ENCODE measurements around the gene MYL7.
"Not testable (repeated sequence)": the region's sequence is repeated elsewhere in the genome, so short reads cannot be mapped to it uniquely, and the experiment has no call there.

MYL7 gene

DNA sequence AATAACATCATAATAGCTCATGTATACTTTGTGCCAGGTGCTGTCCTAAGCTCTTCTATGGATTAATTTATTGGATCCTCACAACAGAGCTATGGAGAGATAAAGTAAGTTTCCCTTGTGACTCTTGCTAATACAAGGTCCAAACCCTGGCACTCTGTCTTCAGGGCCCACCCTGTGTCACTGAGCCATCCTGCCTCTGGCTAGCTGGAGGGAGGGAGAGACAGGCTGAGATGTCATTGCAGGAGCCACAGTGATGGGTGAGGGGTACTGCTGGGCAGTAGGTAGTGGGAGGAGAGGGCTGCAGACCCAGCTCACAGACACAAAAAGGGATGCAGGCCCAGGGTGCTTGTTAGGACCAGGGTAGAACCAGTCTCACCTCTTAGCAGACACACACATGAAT lies 31.2 kb upstream of the MYL7 start:
- DNase-seq, result no peak

DNA sequence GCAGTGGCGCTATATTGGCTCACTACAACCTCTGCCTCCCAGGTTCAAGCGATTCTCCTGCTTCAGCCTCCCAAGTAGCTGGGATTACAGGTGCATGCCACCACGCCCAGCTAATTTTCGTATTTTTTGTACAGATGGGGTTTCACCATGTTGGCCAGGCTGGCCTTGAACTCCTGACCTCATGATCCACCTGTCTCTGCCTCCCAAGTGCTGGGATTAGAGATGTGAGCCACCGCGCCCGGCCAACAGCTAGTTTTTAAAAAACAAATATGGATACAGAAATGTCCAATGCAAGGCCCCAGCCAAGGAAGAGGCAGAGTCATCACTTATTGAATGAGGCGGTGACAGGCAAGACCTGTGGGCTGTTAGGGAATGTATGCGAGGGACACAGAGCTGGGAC lies 30.8 kb upstream of the MYL7 start:
- DNase-seq, result not testable (repeated sequence)

GRCh38 chr7:44167920-44168319 lies 26.8 kb upstream of the MYL7 start:
- no peak for DNase-seq

GRCh38 chr7:44163591-44163990 lies 22.5 kb upstream of the MYL7 start:
- no peak for DNase-seq

- no peak for DNase-seq
Observed at GRCh38 chr7:44162785-44163395, 21.8 kb upstream of the MYL7 start.

DNA sequence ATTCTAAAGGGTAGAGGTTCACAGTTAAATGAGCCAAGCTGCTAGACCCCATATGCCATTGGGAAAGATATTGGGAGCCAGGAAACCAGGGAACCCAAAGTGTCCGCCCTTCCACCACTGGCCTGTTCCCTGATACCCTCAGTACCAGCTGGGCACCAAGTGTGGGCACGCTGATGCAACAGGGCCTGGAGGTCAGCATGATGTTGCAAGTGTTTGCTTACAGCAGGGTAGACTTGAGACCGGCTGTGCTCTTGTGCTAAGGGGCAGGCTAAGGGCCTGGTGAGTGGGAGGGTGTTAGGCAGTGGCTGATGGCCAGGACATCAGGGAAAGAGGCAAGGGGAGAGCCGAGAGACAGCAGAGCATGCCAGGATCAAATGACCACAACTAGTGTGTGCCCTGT lies 21.0 kb upstream of the MYL7 start:
- no peak for DNase-seq

DNA sequence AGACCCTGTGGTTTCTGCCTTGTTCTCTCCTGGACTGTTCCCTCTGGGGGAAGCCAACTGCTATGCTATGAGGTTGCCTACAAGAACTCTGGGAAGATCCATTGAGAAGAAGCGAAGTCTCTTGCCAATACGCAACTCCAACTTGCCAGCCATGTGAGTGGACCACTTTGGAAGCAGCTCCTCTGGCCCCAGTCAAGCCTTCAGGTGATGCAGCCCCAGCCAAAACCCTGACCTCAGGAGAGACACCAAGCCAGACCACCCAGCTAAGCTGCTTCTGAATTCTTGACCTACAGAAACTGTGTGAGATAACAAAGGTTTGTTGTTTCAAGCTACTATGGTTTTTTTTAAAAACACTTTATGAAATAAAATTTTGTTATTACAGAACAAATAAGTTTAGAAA lies 20.2 kb upstream of the MYL7 start:
- DNase-seq, result no peak

- no peak for DNase-seq
Observed at GRCh38 chr7:44159824-44160630, 18.9 kb upstream of the MYL7 start.

- no peak for DNase-seq
Observed at GRCh38 chr7:44158873-44159631, 17.9 kb upstream of the MYL7 start.

- no peak for DNase-seq
Observed at GRCh38 chr7:44158096-44158872, 17.2 kb upstream of the MYL7 start.

DNA sequence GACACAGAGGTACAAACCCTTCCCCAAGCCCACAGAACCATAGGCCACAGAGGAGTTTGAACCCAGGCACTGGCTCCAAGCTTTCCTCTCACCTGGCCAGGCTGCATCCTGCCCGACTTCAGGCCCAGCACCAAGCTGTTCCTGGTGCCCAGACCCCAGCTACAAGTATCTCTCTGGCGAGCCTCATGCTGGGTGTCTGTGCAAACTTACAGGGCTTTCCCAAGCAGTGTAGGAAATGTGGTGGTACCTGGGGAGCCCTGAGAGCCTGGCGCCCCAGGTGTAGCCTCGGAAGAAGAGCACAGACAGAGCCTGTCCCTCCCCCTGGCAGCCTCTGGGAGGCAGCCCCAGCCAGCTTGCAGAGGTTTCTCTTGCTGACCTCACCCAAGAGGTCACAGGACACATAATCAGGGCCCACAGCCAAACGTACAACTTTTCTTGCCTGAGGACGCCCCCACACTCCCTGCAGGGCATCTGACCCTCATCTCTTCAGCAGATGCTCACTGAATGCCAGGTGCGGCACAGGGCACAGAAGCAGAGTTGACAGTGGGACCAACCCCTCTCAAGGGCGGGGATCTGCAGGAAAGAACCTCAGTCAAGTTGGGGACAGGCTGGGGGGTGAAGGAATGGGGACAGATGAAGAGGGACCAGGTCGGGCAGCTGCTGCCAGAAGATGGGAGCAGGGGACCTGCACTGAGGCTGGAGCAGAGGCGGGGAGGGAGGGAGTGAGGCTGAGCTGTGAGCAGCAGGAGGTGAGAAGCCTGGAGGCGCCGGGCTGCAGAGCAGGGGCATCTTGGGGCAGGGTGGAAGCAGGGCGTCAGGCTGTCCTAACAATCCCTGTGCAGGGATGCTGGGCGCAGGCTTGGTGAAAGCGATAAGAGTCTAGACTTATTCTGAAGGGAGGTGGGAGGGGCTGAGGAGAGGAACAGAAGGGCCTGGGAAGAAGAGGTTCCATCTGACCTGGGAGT lies 16.3 kb upstream of the MYL7 start:
- DNase-seq, result no peak

GRCh38 chr7:44156453-44157010 lies 15.4 kb upstream of the MYL7 start:
- no peak for DNase-seq

- no peak for DNase-seq
Observed at GRCh38 chr7:44155191-44156185, 14.4 kb upstream of the MYL7 start.

- no peak for DNase-seq
Observed at GRCh38 chr7:44154703-44155102, 13.6 kb upstream of the MYL7 start.

DNA sequence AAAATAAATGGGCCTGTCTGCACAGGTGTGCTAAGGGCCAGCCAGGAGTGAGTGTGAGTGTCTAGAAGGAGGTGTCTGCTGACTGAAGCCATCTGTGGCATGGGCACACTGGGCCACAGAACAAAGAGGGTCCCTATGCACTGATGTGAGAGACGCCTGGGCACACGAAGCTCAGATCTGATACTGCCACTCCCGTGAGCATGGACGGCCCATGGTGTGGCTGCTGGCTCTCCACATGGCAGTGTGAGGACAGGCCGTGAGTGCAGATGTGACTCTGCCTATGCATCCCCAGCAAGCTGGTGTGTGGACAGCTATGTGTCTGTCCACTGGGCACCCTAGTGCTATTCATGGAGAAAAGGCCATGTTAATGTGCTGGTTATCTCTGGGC lies 12.8 kb upstream of the MYL7 start:
- no peak for DNase-seq

GRCh38 chr7:44152971-44153947 lies 12.1 kb upstream of the MYL7 start:
- DNase-seq, result no peak

DNA sequence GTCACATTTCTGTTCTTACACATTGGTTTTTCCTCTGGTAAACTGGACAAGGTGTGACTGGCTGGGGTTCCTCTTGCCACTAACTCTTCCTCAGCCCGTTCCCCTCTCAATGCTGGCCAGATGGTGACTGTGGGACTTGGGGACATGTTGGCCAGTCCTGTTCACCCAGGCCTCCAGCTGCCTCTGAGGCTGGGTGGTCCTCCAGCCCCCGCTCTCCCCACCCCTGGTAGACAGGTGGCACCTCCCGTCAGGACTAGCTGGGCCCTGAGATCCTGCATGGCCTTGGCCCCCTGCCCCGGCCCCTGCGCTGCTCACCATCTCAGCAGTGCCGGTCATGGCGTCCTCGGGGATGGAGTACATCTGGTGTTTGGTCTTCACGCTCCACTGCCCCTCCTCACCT lies 10.8 kb upstream of the MYL7 start:
- no peak for DNase-seq

All from right kidney (tissue), 1 donor.